ENCODE results near the gene THAP4.

DNA sequence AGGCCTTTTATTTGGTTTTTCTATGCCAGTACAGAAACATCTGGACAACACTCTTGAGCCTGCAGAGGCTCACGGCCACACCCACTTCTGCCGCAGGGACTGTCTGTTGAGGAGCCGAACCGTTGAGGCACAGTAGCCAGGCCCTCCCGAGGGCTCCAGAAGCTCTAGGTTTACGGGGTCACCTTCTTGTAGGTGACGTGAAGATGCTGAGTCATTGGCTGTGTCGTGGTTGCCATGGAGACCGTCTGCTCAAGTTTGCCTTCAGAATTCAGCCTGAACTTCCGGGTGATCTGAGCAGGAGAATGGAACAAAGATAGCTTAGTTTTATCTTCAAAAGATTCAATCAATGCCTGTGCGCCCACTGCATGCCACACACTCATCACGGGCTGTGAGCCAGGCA lies 52.5 kb downstream of the THAP4 start:
- TF ChIP-seq POLR2AphosphoS5 (IDR thresholded peaks at IDR 0.05; ENCODE audit: low read depth, low read length) (no peak), SIN3A (IDR thresholded peaks at IDR 0.05; ENCODE audit: borderline replicate concordance, insufficient read depth, low read length) (no peak)
